Thoracic aorta (tissue), 2 donors: ENCODE data around the gene TNNT3. TPM values are rescaled to one million over a fixed set of nuclear protein-coding genes. Genes with fewer than 3 reads are reported as not detected.

Experiments used
- ATAC-seq: fragments of 150-250 bp; one replicate; pipeline ENCODE4 v1.8.0; 2017; ENCODE audit warnings: low read depth; ENCODE audit not compliant: insufficient number of reproducible peaks, low FRiP score
- DNase-seq: peaks from one replicate; pipeline ENCODE4 v3.0.0-alpha.2; 2020; ENCODE audit warnings: low spot score
- H3K27ac ChIP-seq, 2 donors: fragments of 200-600 bp; sonication (generic); 1 replicate in 1 of 2; 2 replicates in 1 of 2; pipeline ENCODE4 v1.5.1; 2016; ENCODE audit warnings: mild to moderate bottlenecking in 2 of 2, moderate library complexity in 2 of 2
- H3K27me3 ChIP-seq: fragments of 200-600 bp; sonication (generic); replicated peaks from 2 replicates; pipeline ENCODE4 v1.6.0; 2016; ENCODE audit warnings: mild to moderate bottlenecking; ENCODE audit not compliant: insufficient read depth
- H3K36me3 ChIP-seq: fragments of 200-600 bp; sonication (generic); one replicate; pipeline ENCODE4 v1.5.1; 2016
- H3K4me1 ChIP-seq, 2 donors: fragments of 200-600 bp; sonication (generic); 1 replicate in 1 of 2; 2 replicates in 1 of 2; pipeline versions ENCODE4 v1.5.1 to v1.6.0; 2016; ENCODE audit warnings: low read depth in 2 of 2, mild to moderate bottlenecking in 1 of 2; ENCODE audit not compliant: control insufficient read depth in 1 of 2
- H3K4me3 ChIP-seq: fragments of 200-600 bp; sonication (generic); 2 replicates; pipeline ENCODE4 v1.5.1; 2016; ENCODE audit warnings: mild to moderate bottlenecking
- H3K9me3 ChIP-seq: fragments of 200-600 bp; sonication (generic); 2 replicates; pipeline ENCODE4 v1.5.1; 2016
- total RNA-seq, 2 donors: library from RNA; depleted of rRNA; stranded (reverse); fragments of >200 nt; gene quantifications; one replicate each; pipeline versions ENCODE4 v1.1.0 to v1.2.3, GENCODE V29; 2016
- TF ChIP-seq, protein P1 (sequence below): fragments of 200-600 bp; sonication (generic); IDR thresholded peaks from one replicate; pipeline ENCODE4 v1.5.1; 2019; ENCODE audit warnings: antibody characterized with exemption

The TNNT3 gene
- total RNA-seq, 2 donors from 2014 or later: 8.3 to 9.7 TPM

DNA sequence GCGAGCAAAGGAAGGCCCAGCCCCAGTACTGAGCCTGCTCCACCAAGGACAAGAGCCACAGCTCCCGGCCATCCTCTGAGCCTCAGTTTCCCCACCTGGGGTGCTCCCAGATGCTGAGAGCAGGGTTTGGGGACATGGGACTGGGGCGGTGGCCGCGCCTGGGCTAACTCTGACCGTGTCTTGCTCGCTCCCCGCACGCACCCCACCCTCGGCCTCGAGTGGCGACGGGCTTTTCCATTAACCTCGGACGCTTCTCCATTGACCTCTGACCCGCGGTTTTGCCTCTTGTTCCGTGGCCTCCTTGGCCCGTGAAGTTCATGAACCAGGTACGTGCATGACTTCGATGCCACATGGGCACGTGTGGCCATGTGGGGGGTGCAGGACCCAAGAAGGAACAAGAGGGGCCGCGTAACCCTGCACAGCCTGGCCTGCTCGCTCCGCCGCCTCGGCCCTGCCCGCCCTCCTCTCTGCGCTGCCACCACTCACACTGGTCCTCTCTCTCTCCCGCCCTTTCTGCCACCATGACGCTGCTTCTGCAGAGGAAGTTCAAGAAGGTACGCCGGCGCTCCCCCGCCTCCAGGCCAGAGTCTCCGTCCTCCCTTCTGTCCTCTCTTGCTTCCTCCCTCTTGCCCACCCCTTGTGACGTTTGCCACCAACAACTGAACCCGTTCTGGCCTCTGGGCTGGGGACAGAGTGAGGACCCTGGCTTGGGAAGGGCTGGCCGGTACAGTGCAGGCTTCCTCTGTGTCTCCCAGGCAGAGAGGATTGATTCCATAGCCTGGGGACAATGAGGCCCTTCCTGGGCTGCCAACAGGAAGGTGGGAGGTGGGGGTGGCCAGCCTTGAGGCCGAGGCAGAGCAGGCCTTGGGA is 6.9 kb downstream of the TNNT3 start:
- Histone ChIP-seq H3K4me3 (no peak overlapping the region), H3K36me3 (no peaks in the 10 kb centered on the region), H3K4me1 (peaks cover 0 to 5% of the 10 kb centered on the region in 2 donors), H3K9me3 (no peaks in the 10 kb centered on the region), H3K27me3 (no peaks in the 10 kb centered on the region), H3K27ac (no peak overlapping the region)
- ATAC-seq (no peak), DNase-seq (no peak)
- TF ChIP-seq, protein P1, sequence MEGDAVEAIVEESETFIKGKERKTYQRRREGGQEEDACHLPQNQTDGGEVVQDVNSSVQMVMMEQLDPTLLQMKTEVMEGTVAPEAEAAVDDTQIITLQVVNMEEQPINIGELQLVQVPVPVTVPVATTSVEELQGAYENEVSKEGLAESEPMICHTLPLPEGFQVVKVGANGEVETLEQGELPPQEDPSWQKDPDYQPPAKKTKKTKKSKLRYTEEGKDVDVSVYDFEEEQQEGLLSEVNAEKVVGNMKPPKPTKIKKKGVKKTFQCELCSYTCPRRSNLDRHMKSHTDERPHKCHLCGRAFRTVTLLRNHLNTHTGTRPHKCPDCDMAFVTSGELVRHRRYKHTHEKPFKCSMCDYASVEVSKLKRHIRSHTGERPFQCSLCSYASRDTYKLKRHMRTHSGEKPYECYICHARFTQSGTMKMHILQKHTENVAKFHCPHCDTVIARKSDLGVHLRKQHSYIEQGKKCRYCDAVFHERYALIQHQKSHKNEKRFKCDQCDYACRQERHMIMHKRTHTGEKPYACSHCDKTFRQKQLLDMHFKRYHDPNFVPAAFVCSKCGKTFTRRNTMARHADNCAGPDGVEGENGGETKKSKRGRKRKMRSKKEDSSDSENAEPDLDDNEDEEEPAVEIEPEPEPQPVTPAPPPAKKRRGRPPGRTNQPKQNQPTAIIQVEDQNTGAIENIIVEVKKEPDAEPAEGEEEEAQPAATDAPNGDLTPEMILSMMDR: no peak

DNA sequence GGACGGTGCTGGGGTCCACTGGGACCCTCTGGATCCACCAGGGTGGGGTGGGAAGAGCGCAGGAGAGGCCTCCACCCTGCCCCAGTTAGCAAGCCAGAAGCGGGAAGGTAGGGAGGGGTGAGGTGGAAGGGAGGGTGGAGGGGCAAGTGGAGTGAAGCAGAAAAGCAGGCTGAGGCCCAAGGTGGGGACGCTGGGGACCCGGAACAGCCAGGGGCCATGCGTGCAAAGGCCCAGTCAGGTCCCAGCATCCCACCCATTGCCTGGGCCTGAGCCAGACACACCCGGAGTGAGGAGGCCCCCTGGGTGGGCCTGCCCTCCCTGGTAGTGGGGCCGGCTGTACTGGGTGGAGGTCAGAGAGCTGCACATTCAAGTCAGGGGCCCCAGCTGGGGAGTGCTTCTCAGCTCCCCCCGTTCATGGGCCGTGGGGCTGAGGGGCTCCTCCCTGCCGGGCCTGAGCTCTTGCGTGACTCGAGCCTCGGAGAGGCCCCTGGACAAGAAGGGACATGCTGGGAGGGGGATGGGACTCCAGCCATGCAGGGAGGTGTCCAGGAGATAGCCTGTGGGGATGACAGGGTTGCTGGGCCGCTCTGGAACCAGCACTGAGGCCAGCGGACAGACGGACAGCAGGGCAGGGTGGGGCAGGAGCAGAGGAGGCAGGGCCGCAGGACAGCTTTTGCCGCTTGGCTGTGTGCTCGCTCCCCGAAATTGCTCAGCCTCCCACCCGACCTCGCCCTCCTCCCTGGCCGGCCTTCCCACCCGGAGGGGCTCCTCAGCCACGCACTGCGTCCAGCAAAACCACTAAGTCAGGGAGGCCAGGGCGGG is 7.7 kb downstream of the TNNT3 start:
- ATAC-seq (no peak), DNase-seq (no peak)
- no peaks in the 10 kb centered on the region for H3K9me3 ChIP-seq
- no peak overlapping the region for H3K27ac ChIP-seq
- no peaks in the 10 kb centered on the region for H3K36me3 ChIP-seq
- H3K27me3 ChIP-seq: no peaks in the 10 kb centered on the region
- H3K4me3 ChIP-seq: no peak overlapping the region
- TF ChIP-seq, protein P1: no peak
- peaks cover 0 to 9% of the 10 kb centered on the region in 2 donors for H3K4me1 ChIP-seq

DNA sequence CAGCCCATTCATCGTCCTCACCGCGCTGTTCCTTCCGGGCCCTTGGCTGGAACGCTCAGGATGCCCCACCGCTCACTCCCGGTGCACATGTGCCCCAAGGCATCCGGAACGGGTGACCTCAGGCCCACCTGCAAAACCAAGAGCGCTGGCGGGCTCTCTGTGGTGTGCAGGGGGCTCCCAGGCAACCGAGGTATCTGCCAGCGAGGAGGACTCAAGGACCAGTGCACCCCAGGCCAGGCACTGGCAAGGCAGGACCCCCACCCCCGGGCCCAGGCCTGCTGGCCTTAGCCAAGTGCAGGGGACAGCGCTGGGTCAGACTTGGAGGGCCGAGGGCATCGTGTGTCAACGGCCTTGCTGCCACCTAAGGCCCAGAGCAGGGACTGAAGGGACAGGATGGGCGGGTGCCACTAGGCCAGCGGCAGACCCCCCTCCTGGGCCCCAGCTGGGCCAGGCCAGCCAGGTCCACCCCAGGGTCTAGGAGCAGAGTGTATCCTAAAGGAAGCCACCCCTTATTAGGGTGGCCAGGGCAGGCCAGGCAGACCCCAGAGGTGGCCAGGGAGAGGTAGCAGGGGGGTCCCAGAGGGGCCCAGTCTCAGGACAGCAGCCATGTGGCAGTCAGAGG is 8.5 kb downstream of the TNNT3 start:
- TF ChIP-seq, protein P1: no peak
- no peak for ATAC-seq

DNA sequence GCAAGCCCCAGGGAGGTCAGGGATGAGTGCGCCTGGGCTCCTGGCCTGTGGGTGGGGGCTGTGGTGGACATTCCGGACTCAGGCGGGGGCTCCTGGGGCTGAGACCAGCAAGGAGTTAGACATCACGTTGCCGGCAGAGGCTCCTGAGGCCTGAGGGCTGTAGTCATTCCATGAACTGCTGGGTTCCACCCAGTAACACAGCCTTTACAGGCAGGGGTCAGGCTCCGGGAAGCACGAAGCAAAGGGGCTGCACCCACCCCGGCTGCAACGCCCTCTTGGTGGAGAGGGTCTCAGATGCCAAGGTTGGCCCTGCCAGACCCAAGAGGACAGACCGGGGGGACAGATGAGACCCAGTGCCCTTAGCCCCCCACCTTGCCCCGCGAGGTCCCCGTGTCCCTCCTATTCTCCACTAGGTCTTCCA is 9.0 kb downstream of the TNNT3 start:
- ATAC-seq: no peak
- H3K4me3 ChIP-seq: no peak overlapping the region
- no peaks in the 10 kb centered on the region for H3K36me3 ChIP-seq
- H3K27ac ChIP-seq: no peak overlapping the region
- no peaks in the 10 kb centered on the region for H3K9me3 ChIP-seq
- no peak for DNase-seq
- TF ChIP-seq, protein P1: no peak
- peaks cover 0 to 9% of the 10 kb centered on the region in 2 donors for H3K4me1 ChIP-seq
- no peaks in the 10 kb centered on the region for H3K27me3 ChIP-seq

More for the DNA sequence above, 8.5 kb downstream of the TNNT3 start:
- DNase-seq: no peak
- H3K4me3 ChIP-seq: no peak overlapping the region
- H3K27ac ChIP-seq: no peak overlapping the region
- H3K9me3 ChIP-seq: no peaks in the 10 kb centered on the region
- no peaks in the 10 kb centered on the region for H3K27me3 ChIP-seq
- H3K36me3 ChIP-seq: no peaks in the 10 kb centered on the region
- peaks cover 0 to 9% of the 10 kb centered on the region in 2 donors for H3K4me1 ChIP-seq
